ENCODE results near the gene CALY. TPM values are rescaled to one million over a fixed set of nuclear protein-coding genes. Genes with fewer than 3 reads are reported as not detected.
"Not testable (repeated sequence)": the region's sequence is repeated elsewhere in the genome, so short reads cannot be mapped to it uniquely, and the experiment has no call there.

The CALY gene
- total RNA-seq, 1 donor from 2014 or later: 0.98 TPM

DNA sequence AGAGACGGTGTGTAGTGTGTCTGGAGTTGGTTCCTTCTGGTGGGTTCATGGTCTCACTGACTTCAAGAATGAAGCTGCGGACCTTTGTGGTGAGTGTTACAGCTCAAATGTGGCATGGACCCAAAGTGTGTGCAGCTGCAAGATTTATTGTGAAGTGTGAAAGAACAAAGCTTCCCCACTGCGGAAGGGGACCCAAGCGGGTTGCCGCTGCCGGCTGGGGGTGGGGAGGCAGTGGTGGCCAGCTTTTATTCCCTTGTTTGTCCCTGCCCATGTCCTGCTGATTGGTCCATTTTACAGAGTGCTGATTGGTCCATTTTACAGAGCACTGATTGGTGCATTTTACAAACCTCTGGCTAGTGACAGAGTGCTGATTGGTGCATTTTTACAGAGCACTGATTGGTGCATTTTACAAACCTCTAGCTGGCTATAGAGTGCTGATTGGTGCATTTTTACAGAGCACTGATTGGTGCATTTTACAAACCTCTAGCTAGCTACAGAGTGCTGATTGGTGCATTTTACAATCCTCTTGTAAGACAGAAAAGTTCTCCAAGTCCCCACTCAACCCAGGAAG lies 15.8 kb downstream of the CALY start:
- DNase-seq (ENCODE audit: low spot score); ATAC-seq: not testable (repeated sequence)
- intact Hi-C loops (cut with DNase I): loop anchor here (10.0 kb wide), 1 partner anchor 204 kb away; the partner anchor contains the start of gene CYP2E1

DNA sequence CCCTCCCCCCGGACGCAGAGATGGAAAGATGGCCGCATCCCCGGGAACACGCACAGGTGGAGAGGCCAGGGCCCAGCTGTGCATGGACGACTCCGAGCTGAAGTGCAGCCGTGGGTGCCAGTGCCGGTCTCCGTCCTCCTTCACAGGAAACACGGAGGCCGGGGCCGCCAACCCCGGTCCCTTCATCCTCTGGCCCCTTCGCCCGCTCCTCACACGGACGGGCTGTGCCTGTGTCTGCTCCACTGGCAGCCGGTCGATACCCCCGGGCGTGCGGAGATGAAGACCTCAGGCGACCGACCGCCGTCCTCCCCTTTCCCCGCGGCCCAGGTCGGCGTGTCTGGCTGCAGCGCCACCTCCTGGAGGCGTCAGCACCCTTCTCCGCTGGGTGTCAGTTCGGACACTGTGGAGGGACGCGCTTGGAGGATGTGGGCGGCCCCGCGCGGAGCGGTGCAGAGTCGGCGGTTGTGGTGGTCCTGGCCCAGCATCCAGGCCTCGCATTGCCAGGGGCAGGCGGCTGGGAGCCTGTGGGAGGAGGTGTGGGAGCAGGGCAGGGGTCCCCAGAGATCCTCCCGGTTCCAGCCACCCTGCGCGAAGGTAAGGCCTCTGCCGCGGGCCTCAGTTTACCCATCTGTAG lies 18.1 kb downstream of the CALY start:
- DNase-seq (ENCODE audit: low spot score) (peak; percentile 77), ATAC-seq (peak; percentile 75)

DNA sequence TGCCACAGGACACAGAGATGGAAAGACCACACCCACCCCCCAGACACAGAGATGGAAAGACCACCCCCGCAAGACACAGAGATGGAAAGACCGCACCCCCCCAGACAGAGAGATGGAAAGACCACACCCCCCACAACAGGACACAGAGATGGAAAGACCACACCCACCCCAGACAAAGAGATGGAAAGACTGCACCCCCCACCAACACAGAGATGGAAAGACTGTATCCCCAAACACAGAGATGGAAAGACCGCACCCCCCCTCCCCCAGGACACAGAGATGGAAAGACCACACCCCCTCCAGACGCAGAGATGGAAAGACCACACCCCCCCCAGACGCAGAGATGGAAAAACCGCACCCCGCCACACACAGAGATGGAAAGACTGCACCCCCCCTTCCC lies 20.0 kb downstream of the CALY start:
- no peak for DNase-seq (ENCODE audit: low spot score)
- no peak for ATAC-seq
- intact Hi-C loops (cut with DNase I): no loop called here

More for the DNA sequence above, 18.1 kb downstream of the CALY start:
- intact Hi-C loops (cut with DNase I): no loop called here

DNA sequence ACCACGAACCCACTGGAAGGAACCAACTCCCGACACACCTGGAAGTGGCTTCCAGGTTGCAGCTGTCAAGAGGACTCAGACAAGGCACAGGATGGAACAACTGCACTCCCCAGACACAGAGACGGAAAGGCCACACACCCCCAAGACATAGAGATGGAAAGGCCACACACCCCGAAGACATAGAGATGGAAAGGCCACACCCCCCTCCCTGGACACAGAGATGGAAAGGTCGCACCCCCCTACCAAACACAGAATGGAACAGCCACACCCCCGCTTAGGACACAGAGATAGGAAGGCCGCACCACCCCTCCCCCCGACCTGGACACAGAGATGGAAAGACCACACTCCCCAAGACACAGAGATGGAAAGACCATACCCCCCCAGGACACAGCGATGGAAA lies 20.4 kb downstream of the CALY start:
- ATAC-seq (no peak), DNase-seq (ENCODE audit: low spot score) (no peak)
- intact Hi-C loops (cut with DNase I): no loop called here

DNA sequence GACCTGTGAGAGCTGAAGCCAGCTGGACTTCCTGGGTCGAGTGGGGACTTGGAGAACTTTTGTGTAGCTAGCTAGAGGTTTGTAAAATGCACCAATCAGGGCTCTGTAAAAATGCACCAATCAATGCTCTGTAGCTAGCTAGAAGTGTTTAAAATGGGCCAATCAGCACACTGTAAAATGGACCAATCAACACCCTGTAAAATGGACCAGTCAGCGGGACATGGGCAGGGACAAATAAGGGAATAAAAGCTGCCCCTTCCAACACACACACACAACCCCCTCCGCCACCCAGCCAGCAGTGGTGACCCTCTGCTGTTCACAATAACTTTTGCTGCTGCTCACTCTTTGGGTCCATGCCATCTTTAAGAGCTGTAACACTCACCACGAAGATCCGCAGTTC lies 20.8 kb downstream of the CALY start:
- intact Hi-C loops (cut with DNase I): no loop called here
- no peak for DNase-seq (ENCODE audit: low spot score)
- no peak for ATAC-seq

DNA sequence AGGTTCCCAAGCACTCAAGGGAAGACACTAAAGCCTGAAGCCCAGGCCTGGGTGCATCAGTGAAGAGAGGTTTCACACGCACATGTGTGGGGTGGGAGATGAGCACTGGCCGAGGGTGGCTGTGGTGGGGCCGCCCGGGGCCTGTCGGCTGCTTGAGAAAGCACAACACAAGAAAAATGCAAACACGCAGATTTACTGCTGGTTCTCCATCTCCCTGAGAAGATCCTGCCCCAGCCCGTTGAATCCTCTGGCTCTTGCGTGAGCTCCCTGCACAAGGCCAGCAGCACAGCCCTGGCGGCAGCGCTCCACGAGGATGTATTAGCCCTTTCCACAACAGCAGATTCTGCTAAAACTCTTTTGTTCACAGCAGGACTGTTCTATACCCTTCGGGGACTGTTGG lies 21.8 kb downstream of the CALY start:
- intact Hi-C loops (cut with DNase I): no loop called here
- no peak for DNase-seq (ENCODE audit: low spot score)
- no peak for ATAC-seq

DNA sequence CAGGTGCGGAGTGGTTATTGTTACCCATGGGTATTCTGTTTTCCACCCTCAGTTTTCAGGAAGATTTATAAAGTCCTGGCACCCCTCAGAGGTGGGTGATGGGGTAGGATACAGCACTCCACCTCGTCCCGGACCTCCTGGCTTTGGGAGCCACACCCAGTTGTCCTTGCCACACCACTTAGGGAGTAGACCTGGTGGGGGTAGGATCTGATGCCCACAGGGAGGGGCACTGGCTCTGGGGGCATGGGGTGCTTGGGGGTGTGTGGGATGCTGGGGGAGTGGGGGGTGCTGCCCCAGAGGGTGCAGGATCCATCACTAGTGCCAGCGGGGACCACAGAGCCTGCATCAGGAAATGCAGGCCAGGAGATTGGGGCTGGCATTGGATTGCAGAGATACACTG lies 23.5 kb downstream of the CALY start:
- intact Hi-C loops (cut with DNase I): no loop called here
- no peak for ATAC-seq
- DNase-seq (ENCODE audit: low spot score): no peak

DNA sequence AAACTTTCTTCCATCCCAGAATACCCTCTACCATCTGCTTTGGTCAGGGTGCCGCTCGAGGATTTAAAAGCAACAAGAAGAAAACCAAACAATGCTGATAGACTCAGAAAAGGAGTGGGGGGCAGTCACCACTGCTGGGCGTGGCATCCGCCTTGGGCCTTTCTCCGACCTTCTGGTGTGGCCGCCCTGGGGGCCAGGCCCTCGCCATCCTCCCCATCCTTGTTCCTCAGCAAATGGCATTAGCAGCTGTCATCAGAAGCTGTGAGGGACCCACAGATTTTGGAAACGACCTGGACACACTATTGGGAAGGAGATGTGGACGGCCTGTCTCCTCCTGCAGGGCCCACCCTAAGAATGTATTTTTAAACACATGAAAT lies 23.9 kb downstream of the CALY start:
- intact Hi-C loops (cut with DNase I): no loop called here
- ATAC-seq (no peak), DNase-seq (ENCODE audit: low spot score) (no peak)

DNA sequence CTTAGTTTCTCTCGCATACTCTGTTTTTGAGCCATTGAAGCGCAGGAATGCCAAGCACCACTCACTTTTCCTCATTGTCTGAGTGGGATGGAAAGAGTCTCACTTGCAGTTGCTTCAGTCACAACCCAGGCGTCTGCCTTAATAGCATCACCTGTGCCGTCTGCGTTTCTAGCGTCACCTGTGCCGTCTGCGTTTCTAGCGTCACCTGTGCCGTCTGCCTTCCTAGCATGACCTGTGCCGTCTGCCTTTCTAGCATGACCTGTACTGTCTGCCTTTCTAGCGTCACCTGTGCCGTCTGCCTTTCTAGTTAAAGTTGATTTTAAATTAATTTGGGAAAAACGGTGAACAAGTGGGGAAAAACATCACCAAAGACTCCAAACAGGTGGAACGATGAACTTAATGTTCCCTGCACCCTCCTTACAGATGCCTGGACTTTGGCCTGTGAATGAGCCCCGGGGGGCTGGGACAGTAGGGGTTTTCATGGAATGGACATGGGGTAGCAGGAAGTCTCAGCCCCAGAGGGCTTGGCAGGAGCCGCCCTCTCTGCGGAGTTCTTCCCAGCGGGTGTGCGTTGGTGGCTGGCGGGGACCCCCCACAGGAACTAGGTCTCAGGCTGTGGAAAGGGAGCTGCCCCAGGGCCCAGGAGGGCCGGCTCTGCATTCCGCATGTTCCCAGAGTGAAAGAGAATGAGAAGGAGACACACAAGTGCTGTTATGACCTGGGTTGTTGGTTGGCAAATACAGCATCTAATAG lies 24.5 kb downstream of the CALY start:
- no peak for DNase-seq (ENCODE audit: low spot score)
- ATAC-seq: no peak
- intact Hi-C loops (cut with DNase I): no loop called here

DNA sequence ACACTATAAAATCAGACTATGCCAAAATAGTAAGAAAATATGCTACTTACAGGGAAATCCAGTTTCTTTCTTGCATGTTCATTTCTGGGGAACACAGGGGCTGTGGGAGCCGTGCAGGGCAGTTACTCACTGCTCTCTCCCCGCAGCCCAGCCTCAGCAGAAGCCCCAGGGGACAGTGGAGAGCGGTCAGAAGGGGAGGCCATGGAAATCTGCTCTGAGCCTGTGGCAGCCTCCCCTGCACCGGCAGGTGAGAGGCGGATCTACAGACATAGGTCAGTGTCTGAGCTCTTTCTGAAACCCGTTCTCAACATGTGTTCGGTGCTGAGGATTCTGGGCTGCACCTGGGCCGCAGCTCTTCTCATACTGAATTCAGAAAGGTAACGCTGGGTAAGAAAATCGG lies 25.1 kb downstream of the CALY start:
- intact Hi-C loops (cut with DNase I): no loop called here
- DNase-seq (ENCODE audit: low spot score): no peak

DNA sequence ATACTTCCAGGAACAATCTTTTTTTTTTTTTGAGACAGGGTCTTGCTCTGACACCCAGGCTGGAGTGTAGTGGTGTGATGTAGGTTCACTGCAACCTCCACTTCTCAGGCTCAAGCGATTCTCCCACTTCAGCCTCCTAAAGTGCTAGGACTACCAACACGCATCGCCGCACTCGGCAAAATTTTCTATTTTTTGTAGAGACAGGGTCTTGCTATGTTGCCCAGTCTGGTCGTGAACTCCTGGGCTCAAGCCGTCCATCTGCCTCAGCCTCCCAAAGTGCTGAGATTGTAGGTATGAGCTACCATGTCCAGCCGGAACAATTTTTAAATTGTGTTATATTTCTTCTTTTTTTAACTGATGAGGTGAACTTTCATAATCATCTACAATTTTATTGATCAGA lies 25.9 kb downstream of the CALY start:
- no peak for DNase-seq (ENCODE audit: low spot score)
- intact Hi-C loops (cut with DNase I): no loop called here
- ATAC-seq: no peak

More for the DNA sequence above, 25.1 kb downstream of the CALY start:
- no peak for ATAC-seq

DNA sequence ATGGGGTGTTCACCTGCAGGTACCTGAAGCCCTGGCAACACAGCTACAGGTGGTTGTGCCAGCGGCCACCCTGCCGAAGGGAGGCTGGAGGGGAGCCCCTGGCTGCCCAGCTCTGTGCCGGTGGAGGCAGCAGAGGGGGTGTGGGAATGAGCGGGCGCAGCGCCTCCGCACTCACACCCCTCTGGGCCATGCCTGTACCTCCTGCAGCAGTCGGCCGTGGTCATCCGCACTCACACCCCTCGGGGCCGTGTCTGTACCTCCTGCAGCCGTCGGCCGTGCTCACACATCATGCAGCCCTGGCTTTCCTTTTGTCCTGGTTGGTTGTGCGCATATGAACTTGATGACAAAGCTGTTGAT lies 26.3 kb downstream of the CALY start:
- no peak for DNase-seq (ENCODE audit: low spot score)
- intact Hi-C loops (cut with DNase I): no loop called here
- no peak for ATAC-seq

DNA sequence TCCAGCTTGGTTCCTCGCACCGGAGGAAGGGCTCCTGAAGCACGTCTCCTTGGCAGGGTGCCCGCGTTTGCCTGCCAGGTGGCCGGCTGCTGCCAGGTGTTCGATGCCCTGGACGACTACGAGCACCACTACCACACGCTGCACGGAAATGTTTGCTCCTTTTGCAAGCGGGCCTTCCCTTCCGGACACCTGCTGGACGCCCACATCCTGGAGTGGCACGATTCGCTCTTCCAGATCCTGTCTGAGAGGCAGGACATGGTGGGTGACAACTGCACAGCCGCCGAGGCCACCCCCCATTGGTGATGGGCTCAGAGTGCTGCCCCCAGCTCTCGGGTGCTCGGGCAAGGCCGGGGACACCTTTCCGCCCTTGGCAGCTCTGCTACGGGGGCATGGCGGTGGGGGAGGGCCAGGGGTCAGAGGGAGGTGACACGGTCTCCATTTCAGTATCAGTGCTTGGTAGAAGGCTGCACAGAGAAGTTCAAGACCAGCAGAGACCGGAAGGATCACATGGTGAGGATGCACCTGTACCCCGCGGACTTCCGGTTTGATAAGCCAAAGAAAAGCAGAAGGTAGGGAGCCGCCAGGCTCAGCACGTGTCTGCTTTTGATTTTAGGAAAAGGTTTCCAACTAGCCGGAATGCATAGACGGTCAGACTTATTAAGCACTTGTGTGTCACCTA lies 26.8 kb downstream of the CALY start:
- intact Hi-C loops (cut with DNase I): no loop called here
- peak; percentile 78 for DNase-seq (ENCODE audit: low spot score)
- no peak for ATAC-seq

DNA sequence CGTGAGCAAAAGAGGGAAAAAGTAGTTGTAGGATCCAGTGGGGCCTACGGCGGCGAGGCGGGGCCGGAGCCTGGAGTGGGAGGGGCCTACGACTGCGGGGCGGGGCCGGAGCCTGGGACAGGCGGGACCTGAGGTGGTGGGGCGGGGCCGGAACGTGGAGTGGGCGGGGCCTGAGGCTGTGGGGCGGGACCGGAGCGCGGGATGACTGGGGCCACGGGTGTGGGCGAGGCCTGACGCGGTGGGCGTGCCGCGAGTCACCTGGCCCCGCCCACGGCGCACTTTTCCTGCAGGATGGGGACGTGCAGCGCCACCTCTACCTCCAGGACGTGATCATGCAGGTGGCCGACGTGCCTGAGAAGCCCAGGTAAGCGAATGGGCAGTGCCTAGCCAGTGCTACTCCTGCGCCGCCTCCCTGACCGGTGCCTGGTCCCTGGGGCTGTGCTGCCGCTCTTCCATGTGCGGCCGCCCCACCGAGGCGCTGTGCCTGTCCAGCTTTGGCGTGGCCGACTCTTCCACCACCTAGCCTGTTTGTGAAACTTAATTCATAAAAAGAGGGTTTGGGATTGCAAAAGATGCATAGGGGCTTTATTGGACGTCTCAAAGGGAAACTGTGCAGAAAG lies 27.5 kb downstream of the CALY start:
- ATAC-seq: peak; percentile 95
- intact Hi-C loops (cut with DNase I): no loop called here
- DNase-seq (ENCODE audit: low spot score): peak; percentile 96

DNA sequence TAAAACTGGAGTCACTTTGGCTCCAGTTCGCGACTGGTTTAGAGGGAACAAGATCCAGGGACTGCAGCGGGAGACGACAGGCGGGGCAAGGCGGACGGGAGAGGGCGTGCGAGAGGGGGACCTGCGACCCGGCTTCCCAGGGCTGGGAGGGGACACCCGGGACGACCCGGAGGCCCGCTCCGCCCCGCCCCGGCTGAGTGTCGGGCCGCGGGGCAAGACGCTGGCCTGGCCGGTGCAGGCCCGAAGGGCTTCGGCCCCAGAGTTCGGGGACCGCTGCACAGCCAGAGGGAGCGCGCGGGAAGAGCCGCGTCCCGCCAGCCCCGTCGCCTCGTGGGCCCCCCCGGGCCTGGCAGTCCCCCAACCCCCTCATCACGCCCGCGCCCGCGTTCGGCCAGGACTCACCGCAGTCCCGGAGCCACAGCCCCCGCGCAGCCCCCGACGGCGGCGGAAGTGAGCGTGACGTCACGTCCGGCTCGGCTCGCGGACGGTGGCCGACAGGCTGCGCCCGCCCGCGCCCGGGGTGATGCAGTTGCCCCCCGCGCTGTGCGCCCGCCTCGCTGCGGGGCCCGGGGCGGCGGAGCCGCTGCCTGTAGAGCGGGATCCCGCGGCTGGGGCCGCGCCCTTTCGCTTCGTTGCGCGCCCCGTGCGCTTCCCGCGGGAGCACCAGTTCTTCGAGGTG lies 28.1 kb downstream of the CALY start, which contains the start of the genes TUBGCP2 and ZNF511:
Gene TUBGCP2 (minus strand): TSS at position 452 of the 679 bp plus-strand sequence. CDS start 5,931 bp downstream, outside the sequence.
Gene ZNF511 (plus strand): TSS at position 494 of the 679 bp plus-strand sequence. CDS start 30 bp downstream, at position 524.
- intact Hi-C loops (cut with DNase I): no loop called here
- ATAC-seq: peak; percentile 81
- peak; percentile 93 for DNase-seq (ENCODE audit: low spot score)

DNA sequence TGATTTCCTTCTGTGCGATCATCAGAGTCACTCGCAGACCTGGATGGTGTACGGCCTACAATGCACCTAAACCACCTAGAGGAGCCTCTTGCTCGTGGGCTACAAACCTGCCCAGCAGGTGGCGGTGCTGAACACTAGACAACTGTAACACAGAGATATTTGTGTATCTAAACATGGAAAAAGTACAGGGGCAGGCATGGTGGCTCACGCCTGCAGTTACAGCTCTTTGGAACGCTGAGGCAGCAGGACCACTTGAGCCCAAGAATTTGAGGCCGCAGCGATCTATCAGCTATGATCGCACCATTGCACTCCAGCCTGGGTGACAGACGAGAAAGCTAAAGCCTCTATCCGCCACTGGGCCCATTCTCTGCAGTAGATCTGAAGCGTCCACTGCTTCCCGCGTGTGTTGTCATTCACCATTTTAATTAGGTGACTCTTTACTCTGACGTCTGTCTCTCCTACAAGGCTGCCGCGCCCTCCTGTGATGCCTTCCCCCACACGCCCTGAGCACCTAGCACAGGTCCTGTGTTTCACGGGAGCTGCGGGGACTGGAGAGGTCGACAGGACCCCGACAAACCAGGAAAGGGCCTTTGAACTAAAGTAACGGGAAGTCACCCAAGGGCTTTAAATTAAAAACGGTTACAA lies 28.8 kb downstream of the CALY start:
- intact Hi-C loops (cut with DNase I): no loop called here
- DNase-seq (ENCODE audit: low spot score) (peak; percentile 79), ATAC-seq (no peak)

DNA sequence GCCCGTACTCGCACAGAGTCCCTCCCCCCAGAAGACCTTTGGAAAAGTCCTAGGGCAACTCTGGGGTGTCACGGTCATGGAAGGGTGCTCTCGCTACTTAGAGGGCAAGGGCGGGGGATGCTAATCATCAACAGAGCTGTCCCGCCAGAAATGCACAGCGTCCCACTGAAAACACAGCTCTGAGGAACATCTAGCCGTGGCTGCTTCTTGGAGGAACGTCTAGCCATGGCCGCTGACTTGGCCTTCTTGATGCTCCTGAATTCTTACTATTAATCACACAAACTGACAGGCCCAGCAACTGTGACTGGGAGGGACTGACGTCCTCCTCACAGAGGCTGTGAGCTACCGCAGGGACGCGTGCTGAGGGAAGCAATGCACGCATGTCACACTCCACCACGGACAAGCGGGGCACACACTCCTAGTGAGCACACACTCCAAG lies 29.7 kb downstream of the CALY start:
- ATAC-seq (no peak), DNase-seq (ENCODE audit: low spot score) (no peak)
- intact Hi-C loops (cut with DNase I): no loop called here

DNA sequence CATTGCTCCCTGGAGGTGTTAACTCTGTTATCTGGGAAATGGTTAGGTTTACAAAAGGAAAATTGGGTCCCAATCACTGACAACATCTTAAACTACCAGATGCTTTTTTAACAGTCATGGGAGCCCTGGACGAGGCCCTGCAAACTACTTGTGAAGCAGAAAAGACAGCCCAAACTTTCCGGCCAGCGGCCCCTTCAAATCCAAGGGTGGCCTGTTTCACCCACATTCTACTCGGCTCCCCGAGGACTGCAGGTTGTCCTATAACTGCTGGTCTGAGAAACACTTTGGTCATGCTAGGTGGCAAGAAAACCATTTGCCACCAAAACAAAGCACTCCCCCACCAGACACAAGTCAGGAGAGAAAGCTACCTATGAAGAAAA lies 30.6 kb downstream of the CALY start:
- intact Hi-C loops (cut with DNase I): no loop called here
- DNase-seq (ENCODE audit: low spot score) (no peak), ATAC-seq (no peak)
